Subcutaneous adipose tissue (tissue), 4 donors: ENCODE results near the gene HEPACAM. TPM values are rescaled to one million over a fixed set of nuclear protein-coding genes. Genes with fewer than 3 reads are reported as not detected.

ENCODE experiments used
- total RNA-seq, 4 donors: library from RNA; depleted of rRNA; stranded (reverse); fragments of >200 nt; gene quantifications; one replicate each; pipeline ENCODE4 v1.1.0, GENCODE V29; 2016
- TF ChIP-seq, protein P1 (sequence below): fragments of 450-650 bp; IDR thresholded peaks from one replicate; pipeline ENCODE4 v1.5.1; 2016; ENCODE audit warnings: low read depth, mild to moderate bottlenecking, control low read depth, antibody characterized with exemption, moderate library complexity

HEPACAM gene
- total RNA-seq, 4 donors from 2014 or later, result 8.3 to 62.0 (median 13.6) TPM

DNA sequence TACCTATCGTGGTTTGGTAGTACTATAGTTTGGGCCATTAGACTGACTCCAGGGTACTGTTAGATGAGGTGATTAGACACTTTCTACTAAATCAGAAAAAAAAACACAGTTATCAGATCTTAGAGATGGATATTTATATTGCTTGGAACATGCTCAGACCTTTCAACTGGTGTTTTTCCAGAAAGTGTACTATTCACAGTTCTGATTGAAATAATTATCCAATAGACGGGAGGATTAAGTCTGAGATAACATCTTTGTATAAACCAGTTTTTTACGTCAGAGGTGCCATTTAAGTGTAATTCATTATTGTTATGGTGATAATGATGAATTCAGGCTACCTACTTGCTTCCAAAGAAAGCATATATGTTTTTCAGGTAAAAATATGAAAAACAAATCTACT lies 40.7 kb upstream of the HEPACAM start:
- TF ChIP-seq, protein P1, sequence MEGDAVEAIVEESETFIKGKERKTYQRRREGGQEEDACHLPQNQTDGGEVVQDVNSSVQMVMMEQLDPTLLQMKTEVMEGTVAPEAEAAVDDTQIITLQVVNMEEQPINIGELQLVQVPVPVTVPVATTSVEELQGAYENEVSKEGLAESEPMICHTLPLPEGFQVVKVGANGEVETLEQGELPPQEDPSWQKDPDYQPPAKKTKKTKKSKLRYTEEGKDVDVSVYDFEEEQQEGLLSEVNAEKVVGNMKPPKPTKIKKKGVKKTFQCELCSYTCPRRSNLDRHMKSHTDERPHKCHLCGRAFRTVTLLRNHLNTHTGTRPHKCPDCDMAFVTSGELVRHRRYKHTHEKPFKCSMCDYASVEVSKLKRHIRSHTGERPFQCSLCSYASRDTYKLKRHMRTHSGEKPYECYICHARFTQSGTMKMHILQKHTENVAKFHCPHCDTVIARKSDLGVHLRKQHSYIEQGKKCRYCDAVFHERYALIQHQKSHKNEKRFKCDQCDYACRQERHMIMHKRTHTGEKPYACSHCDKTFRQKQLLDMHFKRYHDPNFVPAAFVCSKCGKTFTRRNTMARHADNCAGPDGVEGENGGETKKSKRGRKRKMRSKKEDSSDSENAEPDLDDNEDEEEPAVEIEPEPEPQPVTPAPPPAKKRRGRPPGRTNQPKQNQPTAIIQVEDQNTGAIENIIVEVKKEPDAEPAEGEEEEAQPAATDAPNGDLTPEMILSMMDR, result no peak

DNA sequence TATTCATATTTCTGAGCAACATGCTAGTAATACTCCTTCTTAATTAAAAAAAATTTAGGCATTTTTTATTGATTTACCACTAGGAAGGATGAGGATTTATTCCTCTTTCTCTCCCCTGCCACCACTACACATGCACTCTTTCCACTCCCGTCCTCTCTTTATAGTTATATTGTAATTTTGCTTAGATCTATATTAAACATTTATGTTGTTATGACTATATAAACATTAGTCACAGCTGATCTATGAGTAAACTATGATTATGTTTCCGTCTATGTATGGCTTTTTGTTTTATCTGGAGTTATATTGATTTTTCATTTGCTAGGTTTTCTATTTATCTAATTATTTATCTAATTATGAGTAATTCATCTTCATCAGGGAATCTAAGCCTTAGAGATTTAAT lies 36.0 kb upstream of the HEPACAM start:
- TF ChIP-seq, protein P1, result no peak

DNA sequence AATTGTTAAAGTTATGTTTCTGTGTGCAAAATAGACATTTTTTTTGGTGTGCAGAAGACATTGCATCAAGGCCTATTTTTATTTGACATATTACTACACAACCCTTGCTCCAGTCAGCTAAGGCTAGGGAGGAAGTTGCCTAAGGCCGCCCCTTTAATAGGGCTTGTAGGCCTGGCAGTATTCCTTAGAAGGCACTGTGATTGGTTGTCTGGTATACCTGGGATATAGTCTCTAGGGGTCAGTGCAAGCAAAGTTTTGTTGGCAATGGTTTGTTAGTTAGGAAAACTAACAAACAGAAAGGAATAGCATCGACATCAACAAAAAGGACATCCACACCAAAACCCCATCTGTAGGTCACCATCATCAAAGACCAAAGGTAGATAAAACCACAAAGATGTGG lies 35.1 kb upstream of the HEPACAM start:
- TF ChIP-seq, protein P1, result no peak

DNA sequence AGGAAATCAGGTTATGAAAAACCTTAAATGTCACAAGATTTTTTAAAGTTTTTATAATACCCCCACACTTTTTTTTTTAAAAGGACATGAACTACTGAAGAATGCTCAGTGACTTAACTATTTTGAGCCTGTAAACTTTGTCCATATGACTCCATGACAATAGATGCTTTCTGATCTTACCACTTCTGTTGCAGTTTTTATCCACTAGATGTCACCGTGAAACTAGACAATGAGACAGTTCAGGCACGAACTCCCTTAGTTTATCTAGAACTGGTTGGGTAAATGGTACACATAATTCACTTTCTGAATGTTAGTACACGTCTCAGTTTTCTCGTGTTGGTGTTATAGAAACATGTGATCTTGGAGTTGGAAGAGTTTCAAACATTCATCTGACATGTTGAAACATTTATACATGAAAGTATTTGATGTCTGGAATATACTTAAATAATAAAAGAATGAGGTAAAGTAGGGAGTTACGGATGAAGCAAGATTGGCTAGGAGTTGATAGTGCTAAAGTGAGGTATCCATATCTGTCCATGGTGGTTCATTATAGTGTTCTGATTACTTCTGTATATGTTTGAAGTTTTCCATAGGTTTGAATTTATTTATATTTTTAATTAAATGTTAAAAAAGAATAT lies 26.2 kb upstream of the HEPACAM start:
- TF ChIP-seq, protein P1, result no peak

DNA sequence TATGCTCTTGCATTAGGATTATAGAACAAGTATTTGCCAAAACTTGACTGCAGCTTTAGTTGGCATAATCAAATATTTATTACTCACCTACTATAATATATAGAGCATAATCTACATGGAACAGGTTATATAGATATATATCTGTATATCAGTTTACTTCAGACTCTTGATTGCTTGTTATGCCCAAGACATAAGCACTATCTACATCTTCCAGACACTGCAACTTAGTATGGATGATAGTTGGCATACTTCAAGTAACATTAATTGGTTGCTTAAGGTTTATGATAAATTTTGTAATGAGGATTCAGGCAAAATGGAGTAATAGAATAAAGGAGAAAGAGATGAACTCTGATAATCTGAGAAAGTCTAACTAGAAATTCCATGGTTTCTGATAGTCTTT lies 19.2 kb upstream of the HEPACAM start:
- TF ChIP-seq, protein P1, result no peak

DNA sequence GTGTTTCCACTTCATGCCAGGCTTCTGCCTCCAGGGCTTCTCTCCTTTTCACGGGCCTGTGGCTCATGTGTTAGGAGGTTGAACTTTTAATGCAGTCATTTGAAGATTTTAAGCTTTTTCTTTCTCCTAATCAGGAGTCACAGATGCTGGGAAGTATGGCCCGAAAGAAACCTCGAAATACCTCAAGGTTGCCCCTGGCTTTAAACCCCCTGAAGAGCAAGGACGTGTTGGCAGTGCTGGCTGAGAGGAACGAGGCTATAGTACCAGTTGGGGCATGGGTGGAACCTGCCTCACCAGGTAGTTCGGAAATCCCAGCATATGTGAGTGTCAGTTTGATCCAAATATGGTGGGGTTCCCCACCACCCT lies 18.7 kb upstream of the HEPACAM start:
- TF ChIP-seq, protein P1, result no peak

DNA sequence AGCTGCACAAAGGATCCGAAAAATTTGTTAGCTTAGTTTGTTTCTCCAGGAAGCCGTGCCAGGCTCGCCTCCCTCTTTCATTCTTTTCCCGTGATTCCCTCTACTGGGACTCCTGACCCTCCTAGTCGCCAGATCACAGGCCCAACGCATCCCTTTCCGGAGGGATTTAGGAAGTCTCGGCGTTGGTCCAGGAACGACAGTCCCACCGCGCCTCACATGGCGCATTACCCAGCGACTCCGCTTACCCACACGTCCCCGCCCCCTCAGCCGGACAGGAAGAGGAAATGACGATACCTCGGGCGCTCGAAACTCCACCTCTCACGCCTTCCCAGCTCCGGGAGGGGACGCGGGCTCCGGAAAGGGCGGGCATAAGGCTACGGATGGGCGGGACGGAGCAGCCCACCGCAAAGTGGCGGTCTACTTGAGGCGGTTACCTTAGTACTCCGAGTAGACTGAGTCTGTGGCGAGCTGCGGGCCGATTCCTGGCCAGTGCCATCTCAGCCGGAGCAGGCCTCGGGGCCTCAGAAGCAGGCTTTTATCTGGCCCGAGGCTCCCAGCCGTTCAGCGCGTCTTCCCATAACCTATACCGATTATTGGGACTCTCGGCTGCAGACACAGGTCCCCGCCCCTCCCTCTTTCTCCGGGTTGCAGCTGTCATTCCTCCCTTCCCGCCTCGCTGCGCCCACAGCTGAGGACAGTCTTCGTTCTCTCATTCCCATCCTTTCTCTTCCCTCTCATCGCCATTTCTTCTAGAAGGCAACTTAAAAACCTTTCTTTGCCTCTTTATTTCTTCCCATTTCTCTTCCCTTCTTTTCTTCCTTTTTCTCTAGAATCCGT lies 18.1 kb upstream of the HEPACAM start, which contains the start of gene CCDC15:
Gene CCDC15, plus strand, starts transcription at position 450 of the 837 bp plus-strand sequence. CDS start 531 bp downstream, outside the sequence.
- TF ChIP-seq, protein P1, result no peak
